ENCODE results near the gene CBX6. TPM values are rescaled to one million over a fixed set of nuclear protein-coding genes. Genes with fewer than 3 reads are reported as not detected.

Gene CBX6
- total and polyA plus RNA-seq, 9 of the 15 experiments (the other 6 are each of a cell fraction or from before 2014, with no cell fraction given) = 0.75 to 31.6 (median 8.0) TPM

DNA sequence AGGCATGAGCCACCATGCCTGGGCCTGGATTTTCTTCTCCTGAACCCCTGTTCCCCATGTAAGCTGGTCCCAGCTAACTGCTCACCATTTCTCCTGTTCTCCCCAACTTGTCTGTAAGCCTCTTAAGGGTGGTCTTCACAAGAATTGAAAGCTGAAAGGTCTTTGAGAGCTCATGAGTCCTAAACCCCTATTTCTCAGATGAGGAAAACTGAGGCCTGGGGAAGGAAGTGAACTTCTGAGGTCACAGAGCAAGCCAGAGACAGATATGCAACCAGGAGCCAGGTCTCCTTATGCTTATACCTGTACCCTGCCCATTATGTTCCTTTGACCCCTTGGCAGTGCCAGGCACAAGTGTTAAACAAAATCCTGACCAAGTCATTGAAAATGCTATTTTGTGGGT is 44.5 kb downstream of the CBX6 start (continued):
- TF ChIP-seq, protein P1, sequence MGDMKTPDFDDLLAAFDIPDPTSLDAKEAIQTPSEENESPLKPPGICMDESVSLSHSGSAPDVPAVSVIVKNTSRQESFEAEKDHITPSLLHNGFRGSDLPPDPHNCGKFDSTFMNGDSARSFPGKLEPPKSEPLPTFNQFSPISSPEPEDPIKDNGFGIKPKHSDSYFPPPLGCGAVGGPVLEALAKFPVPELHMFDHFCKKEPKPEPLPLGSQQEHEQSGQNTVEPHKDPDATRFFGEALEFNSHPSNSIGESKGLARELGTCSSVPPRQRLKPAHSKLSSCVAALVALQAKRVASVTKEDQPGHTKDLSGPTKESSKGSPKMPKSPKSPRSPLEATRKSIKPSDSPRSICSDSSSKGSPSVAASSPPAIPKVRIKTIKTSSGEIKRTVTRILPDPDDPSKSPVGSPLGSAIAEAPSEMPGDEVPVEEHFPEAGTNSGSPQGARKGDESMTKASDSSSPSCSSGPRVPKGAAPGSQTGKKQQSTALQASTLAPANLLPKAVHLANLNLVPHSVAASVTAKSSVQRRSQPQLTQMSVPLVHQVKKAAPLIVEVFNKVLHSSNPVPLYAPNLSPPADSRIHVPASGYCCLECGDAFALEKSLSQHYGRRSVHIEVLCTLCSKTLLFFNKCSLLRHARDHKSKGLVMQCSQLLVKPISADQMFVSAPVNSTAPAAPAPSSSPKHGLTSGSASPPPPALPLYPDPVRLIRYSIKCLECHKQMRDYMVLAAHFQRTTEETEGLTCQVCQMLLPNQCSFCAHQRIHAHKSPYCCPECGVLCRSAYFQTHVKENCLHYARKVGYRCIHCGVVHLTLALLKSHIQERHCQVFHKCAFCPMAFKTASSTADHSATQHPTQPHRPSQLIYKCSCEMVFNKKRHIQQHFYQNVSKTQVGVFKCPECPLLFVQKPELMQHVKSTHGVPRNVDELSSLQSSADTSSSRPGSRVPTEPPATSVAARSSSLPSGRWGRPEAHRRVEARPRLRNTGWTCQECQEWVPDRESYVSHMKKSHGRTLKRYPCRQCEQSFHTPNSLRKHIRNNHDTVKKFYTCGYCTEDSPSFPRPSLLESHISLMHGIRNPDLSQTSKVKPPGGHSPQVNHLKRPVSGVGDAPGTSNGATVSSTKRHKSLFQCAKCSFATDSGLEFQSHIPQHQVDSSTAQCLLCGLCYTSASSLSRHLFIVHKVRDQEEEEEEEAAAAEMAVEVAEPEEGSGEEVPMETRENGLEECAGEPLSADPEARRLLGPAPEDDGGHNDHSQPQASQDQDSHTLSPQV (IDR thresholded peaks at IDR 0.05) = no peak
- TF ChIP-seq ZNF668 (CRISPR knock-in tag; IDR thresholded peaks at IDR 0.05) = no peak

DNA sequence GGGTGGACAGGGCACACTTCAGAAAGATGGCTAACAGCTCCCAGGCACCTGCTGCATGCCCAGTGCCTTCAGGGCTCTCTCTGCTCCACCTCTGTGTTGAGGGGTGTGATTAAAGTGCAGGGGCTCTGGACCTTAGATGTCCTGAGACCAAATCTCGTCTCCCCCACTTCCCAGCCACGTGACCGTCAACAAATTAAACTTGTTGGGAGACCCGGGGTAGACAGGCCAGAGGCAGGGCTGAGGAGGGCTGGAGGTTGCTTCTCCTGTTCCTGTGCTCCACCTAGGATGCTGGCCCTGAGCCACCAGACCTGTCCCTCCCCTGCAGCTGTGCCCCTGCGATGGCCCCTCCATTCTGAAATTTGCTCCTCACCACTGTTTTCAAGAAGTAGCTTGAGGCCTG is 45.2 kb downstream of the CBX6 start:
- H3K36me3 ChIP-seq (ENCODE audit: control insufficient read depth, insufficient read depth, low read length) = no peaks in the 10 kb centered on the region
- no peaks in the 10 kb centered on the region for H3K79me2 ChIP-seq (ENCODE audit: control insufficient read depth, insufficient read depth, low read length)
- no peaks in the 10 kb centered on the region; a peak in 2 of 5 replicates for H3K4me1 ChIP-seq (replicated peaks in 1 of 2; ENCODE audit: control insufficient read depth in 2 of 2, insufficient read depth in 2 of 2, low read length in 2 of 2)
- ChIA-PET POLR2A (interaction anchor here (1.3 kb wide), 1 partner anchor 11 kb away, joined by 6 read pairs; no protein-coding TSS in a partner anchor), CTCF (ENCODE audit: low intra/inter-chr PET ratio) (no interaction called here)
- DNase-seq (ENCODE audit: extremely low read depth in 1 of 4, low spot score in 3 of 4) (no peak), FAIRE-seq (no peak), ATAC-seq (no peak)
- intact Hi-C loops (cut with micrococcal nuclease) = no loop called here
- no TSS peak for BruUV-seq (replicated peaks)
- 22% methylated on average over 5 of the region's 5 CpGs for WGBS (ENCODE audit: insufficient coverage, low coverage, missing lambda C conversion rate)
- no peak overlapping the region for H3K4me3 ChIP-seq
- no peak overlapping the region for H3K4me2 ChIP-seq (ENCODE audit: insufficient read depth, low read length)
- no peaks in the 10 kb centered on the region for H3K9me3 ChIP-seq (replicated peaks; ENCODE audit: control insufficient read depth, insufficient read depth, low read depth, low read length)
- 0 out of 2 replicates have a peak, but pooled peaks cover 6% of the 10 kb centered on the region for H4K20me1 ChIP-seq (replicated peaks; ENCODE audit: control insufficient read depth, insufficient read depth, low read length)
- no peaks in the 10 kb centered on the region for H3K27me3 ChIP-seq (ENCODE audit: control insufficient read depth in 2 of 2, insufficient read depth in 2 of 2, low read length in 2 of 2)
- no peaks in the 10 kb centered on the region for H3K9me1 ChIP-seq (ENCODE audit: control insufficient read depth, insufficient read depth, low read length)
- no peak overlapping the region for H3K9ac ChIP-seq (ENCODE audit: insufficient read depth in 1 of 2, low read depth in 2 of 2, low read length in 2 of 2)
- no peak overlapping the region for H2AFZ ChIP-seq (ENCODE audit: low read depth, low read length)
- in situ Hi-C loops (cut with MboI) = no loop called here
- no peak overlapping the region for H3K27ac ChIP-seq (ENCODE audit: extremely low read depth, low read depth, low read length)
- TF ChIP-seq PCBP1 (IDR thresholded peaks at IDR 0.05; ENCODE audit: low read depth, low read length, poor library complexity, severe bottlenecking) = no peak
- no peak for TF ChIP-seq MCM7 (IDR thresholded peaks at IDR 0.05)
- TF ChIP-seq, protein P2, sequence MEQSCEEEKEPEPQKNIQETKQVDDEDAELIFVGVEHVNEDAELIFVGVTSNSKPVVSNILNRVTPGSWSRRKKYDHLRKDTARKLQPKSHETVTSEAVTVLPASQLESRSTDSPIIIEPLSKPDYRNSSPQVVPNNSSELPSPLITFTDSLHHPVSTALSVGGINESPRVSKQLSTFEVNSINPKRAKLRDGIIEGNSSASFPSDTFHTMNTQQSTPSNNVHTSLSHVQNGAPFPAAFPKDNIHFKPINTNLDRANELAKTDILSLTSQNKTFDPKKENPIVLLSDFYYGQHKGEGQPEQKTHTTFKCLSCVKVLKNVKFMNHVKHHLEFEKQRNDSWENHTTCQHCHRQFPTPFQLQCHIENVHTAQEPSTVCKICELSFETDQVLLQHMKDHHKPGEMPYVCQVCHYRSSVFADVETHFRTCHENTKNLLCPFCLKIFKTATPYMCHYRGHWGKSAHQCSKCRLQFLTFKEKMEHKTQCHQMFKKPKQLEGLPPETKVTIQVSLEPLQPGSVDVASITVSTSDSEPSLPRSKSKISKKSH (CRISPR knock-in tag; IDR thresholded peaks at IDR 0.05) = no peak
- TF ChIP-seq CHCHD3 (CRISPR knock-in tag; IDR thresholded peaks at IDR 0.05) = no peak
- TF ChIP-seq CBX1 (IDR thresholded peaks at IDR 0.05; ENCODE audit: low read depth) = no peak
- no peak for TF ChIP-seq TOE1 (IDR thresholded peaks at IDR 0.05; ENCODE audit: borderline replicate concordance)
- TF ChIP-seq TOE1 (CRISPR knock-in tag; IDR thresholded peaks at IDR 0.05; ENCODE audit: borderline replicate concordance, low read depth) = no peak
- no peak for TF ChIP-seq SRF (CRISPR knock-in tag; IDR thresholded peaks at IDR 0.05)
- TF ChIP-seq, protein P3, sequence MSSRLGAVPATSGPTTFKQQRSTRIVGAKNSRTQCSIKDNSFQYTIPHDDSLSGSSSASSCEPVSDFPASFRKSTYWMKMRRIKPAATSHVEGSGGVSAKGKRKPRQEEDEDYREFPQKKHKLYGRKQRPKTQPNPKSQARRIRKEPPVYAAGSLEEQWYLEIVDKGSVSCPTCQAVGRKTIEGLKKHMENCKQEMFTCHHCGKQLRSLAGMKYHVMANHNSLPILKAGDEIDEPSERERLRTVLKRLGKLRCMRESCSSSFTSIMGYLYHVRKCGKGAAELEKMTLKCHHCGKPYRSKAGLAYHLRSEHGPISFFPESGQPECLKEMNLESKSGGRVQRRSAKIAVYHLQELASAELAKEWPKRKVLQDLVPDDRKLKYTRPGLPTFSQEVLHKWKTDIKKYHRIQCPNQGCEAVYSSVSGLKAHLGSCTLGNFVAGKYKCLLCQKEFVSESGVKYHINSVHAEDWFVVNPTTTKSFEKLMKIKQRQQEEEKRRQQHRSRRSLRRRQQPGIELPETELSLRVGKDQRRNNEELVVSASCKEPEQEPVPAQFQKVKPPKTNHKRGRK (tag; IDR thresholded peaks at IDR 0.05) = no peak
- TF ChIP-seq, protein P4, sequence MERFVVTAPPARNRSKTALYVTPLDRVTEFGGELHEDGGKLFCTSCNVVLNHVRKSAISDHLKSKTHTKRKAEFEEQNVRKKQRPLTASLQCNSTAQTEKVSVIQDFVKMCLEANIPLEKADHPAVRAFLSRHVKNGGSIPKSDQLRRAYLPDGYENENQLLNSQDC (CRISPR knock-in tag; IDR thresholded peaks at IDR 0.05) = no peak
- no peak for TF ChIP-seq CBFA2T2 (conservative IDR thresholded peaks at IDR 0.05)
- no peak for TF ChIP-seq NFIX (CRISPR knock-in tag; IDR thresholded peaks at IDR 0.05; ENCODE audit: low read depth)

All from K562 (cell line).